IMR-90 (cell line): ENCODE measurements around the gene COA1. TPM values are rescaled to one million over a fixed set of nuclear protein-coding genes. Genes with fewer than 3 reads are reported as not detected.

Source experiments
- ATAC-seq: fragments of 200-7000 bp; cut with Tn5 transposase; 2 replicates; pipeline ENCODE4 v1.9.1; 2020; ENCODE audit warnings: low read depth, mild to moderate bottlenecking, moderate library complexity
- BruUV-seq: library from RNA; stranded (reverse); fragments of 400-500 nt; replicated peaks from 2 replicates; lab custom pipeline; 2021; lab: Mats Ljungman, UMichigan
- CTCF ChIA-PET: fragments of 300-600 bp; formaldehyde crosslinking; extraction: SDS; loops from one replicate; lab custom pipeline; 2021; ENCODE audit warnings: antibody characterized with exemption; lab: Yijun Ruan, JAX
- POLR2A ChIA-PET: fragments of 300-600 bp; sonication (Branson Sonifier 250); formaldehyde crosslinking; loops from one replicate; lab custom pipeline; 2022; ENCODE audit warnings: antibody characterized with exemption; ENCODE audit not compliant: unreplicated experiment; lab: Charles Lee
- DNase-seq: peaks from one replicate; pipeline ENCODE4 v3.0.0; 2013
- H2AFZ ChIP-seq: replicated peaks from 2 replicates; pipeline ENCODE3; 2013; ENCODE audit warnings: low read length, mild to moderate bottlenecking; ENCODE audit not compliant: poor library complexity
- H2AK5ac ChIP-seq: 2 replicates; pipeline ENCODE4 v1.6.1; 2013; ENCODE audit warnings: low read depth, low read length, inconsistent platforms
- H2AK9ac ChIP-seq: replicated peaks from 2 replicates; pipeline ENCODE3; 2013; ENCODE audit warnings: mild to moderate bottlenecking, low read depth, low read length, moderate library complexity; ENCODE audit not compliant: poor library complexity
- H2BK120ac ChIP-seq: 2 replicates; pipeline ENCODE4 v1.6.1; 2013; ENCODE audit warnings: low read depth, low read length, inconsistent platforms
- H2BK15ac ChIP-seq: 3 replicates; pipeline ENCODE4 v1.6.1; 2013; ENCODE audit warnings: low read depth, low read length, inconsistent platforms
- H2BK20ac ChIP-seq: 2 replicates; pipeline ENCODE4 v1.6.1; 2013; ENCODE audit warnings: low read depth, mild to moderate bottlenecking, inconsistent platforms, low read length, moderate library complexity
- H2BK5ac ChIP-seq: 2 replicates; pipeline ENCODE4 v1.6.1; 2013; ENCODE audit warnings: mild to moderate bottlenecking, low read depth, low read length, inconsistent platforms; ENCODE audit not compliant: poor library complexity, severe bottlenecking
- H3K14ac ChIP-seq: replicated peaks from 2 replicates; pipeline ENCODE4 v1.6.1; 2013; ENCODE audit warnings: low read depth, low read length, inconsistent platforms
- H3K18ac ChIP-seq: 2 replicates; pipeline ENCODE4 v1.6.1; 2013; ENCODE audit warnings: low read depth, low read length, control low read depth
- H3K23ac ChIP-seq: 2 replicates; pipeline ENCODE4 v1.6.1; 2013; ENCODE audit warnings: low read depth, low read length, inconsistent platforms
- H3K27ac ChIP-seq: 2 replicates; pipeline ENCODE4 v1.5.1; 2013; ENCODE audit warnings: mild to moderate bottlenecking, control low read depth, low read length; ENCODE audit not compliant: insufficient read depth
- H3K27me3 ChIP-seq: 2 replicates; pipeline ENCODE4 v1.6.1; 2013; ENCODE audit warnings: low read length; ENCODE audit not compliant: control insufficient read depth, insufficient read depth
- H3K36me3 ChIP-seq: 2 replicates; pipeline ENCODE4 v1.6.1; 2013; ENCODE audit warnings: low read length, mixed read lengths; ENCODE audit not compliant: control insufficient read depth, insufficient read depth
- H3K4ac ChIP-seq: 2 replicates; pipeline ENCODE4 v1.6.1; 2013; ENCODE audit warnings: low read depth, low read length, inconsistent platforms
- H3K4me1 ChIP-seq: 2 replicates; pipeline ENCODE4 v1.6.1; 2013; ENCODE audit warnings: low read length, mixed read lengths; ENCODE audit not compliant: control insufficient read depth, insufficient read depth
- H3K4me2 ChIP-seq: 2 replicates; pipeline ENCODE4 v1.6.1; 2013; ENCODE audit warnings: low read depth, mild to moderate bottlenecking, control low read depth, low read length, moderate library complexity
- H3K4me3 ChIP-seq: 2 replicates; pipeline ENCODE4 v1.5.1; 2013; ENCODE audit warnings: low read depth, mild to moderate bottlenecking, control low read depth, low read length, moderate library complexity; ENCODE audit not compliant: insufficient read depth
- H3K56ac ChIP-seq: 2 replicates; pipeline ENCODE4 v1.6.1; 2013; ENCODE audit warnings: low read length, inconsistent platforms; ENCODE audit not compliant: insufficient read depth; ENCODE audit errors: extremely low read depth
- H3K79me1 ChIP-seq, 2 experiments: 2 replicates each; pipeline ENCODE4 v1.6.1; 2013; ENCODE audit warnings: low read length in 2 of 2, inconsistent platforms in 1 of 2, low read depth in 1 of 2
- H3K9ac ChIP-seq: 2 replicates; pipeline ENCODE4 v1.6.1; 2013; ENCODE audit warnings: low read depth, low read length, control low read depth
- H3K9me1 ChIP-seq: 2 replicates; pipeline ENCODE4 v1.6.1; 2013; ENCODE audit warnings: low read length, inconsistent platforms; ENCODE audit not compliant: insufficient read depth
- H3K9me3 ChIP-seq: 2 replicates; pipeline ENCODE4 v1.6.1; 2013; ENCODE audit warnings: low read length; ENCODE audit not compliant: control insufficient read depth, insufficient read depth
- H4K20me1 ChIP-seq: 2 replicates; pipeline ENCODE4 v1.6.1; 2013; ENCODE audit warnings: low read length, inconsistent platforms; ENCODE audit not compliant: insufficient read depth
- H4K5ac ChIP-seq: 2 replicates; pipeline ENCODE4 v1.6.1; 2013; ENCODE audit warnings: mild to moderate bottlenecking, low read depth, low read length, control low read depth
- H4K8ac ChIP-seq, 2 experiments: 2 replicates each; pipeline ENCODE4 v1.6.1; 2013; ENCODE audit warnings: low read depth in 2 of 2, low read length in 2 of 2, control low read depth in 1 of 2, inconsistent platforms in 1 of 2
- H4K91ac ChIP-seq: 2 replicates; pipeline ENCODE4 v1.6.1; 2013; ENCODE audit warnings: low read depth, low read length, inconsistent platforms; ENCODE audit not compliant: insufficient read depth
- SMC3 ChIP-seq: fragments of 150-350 bp; IDR thresholded peaks from 2 replicates; pipeline ENCODE4 v1.6.1; 2016; ENCODE audit warnings: low read depth, mild to moderate bottlenecking, antibody characterized with exemption, low read length, moderate library complexity
- WGBS, 2 experiments: methylation state at CpG; one replicate each; pipeline versions ENCODE4 v1.1.5 to v1.1.7; 2013; ENCODE audit warnings: missing lambda C conversion rate in 2 of 2; ENCODE audit not compliant: insufficient read length in 1 of 2; ENCODE audit errors: extremely low coverage in 2 of 2; 5-methylcytosine and 5-hydroxymethylcytosine counted together
- dilution Hi-C: fragments of 300-500 bp; cut with HindIII; formaldehyde crosslinking; loops from one replicate; pipeline ENCODE4 v1.14.3; 2018; ENCODE audit warnings: low sequenced_read_pairs; ENCODE audit not compliant: unreplicated experiment
- in situ Hi-C: fragments of 300-500 bp; cut with MboI; formaldehyde crosslinking; loops from 3 replicates; pipeline ENCODE4 v1.14.3; 2019; ENCODE audit warnings: low sequenced_read_pairs, inconsistent platforms, mixed read lengths
- intact Hi-C: fragments of 100-400 bp; cut with micrococcal nuclease; formaldehyde crosslinking; loops from 2 replicates; pipeline ENCODE4 v1.10.0; 2022
- polyA plus RNA-seq, 3 experiments: library from polyadenylated mRNA; depleted of rRNA; stranded (reverse); fragments of >200 nt; gene quantifications; 2 replicates each; pipeline ENCODE4 v1.2.3, GENCODE V29; 2012; ENCODE audit warnings: low replicate concordance in 1 of 3
- total RNA-seq: library from RNA; depleted of rRNA; stranded (reverse); fragments of >200 nt; gene quantifications from 2 replicates; pipeline ENCODE4 v1.2.3, GENCODE V29; 2012

Gene COA1
- total and polyA plus RNA-seq, 2 of the 4 experiments (the other 2 are of a cell fraction) = 34.2 to 59.5 TPM

DNA sequence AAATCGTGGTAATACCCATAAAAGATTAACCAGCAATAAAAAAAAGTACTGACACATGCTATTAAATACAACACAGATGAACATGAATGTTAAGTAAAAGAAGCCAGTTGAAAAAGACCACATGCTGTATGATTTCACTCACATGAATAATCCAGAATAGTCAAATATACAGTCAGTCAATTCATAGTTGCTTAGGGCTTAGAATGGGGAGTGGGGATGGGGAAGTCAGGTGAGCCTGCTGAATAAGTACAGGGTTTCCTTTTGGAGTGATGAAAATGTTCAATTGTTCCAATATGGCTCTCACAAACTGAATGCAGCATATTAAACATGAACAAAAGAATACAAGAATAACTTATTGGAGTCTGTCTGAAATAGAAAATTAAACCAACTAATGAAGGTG lies 1.8 kb downstream of the COA1 start:
- H2AFZ ChIP-seq = no peak overlapping the region
- H2AK9ac ChIP-seq = no peak overlapping the region
- no peak overlapping the region for H3K27ac ChIP-seq
- in situ Hi-C loops (loop anchor here (10.0 kb wide), 1 partner anchor 783 kb away; no protein-coding TSS in a partner anchor), dilution Hi-C loops (no loop called here), intact Hi-C loops (no loop called here)
- H2BK120ac ChIP-seq = no peak overlapping the region
- H4K20me1 ChIP-seq = no peaks in the 10 kb centered on the region
- H2AK5ac ChIP-seq = no peak overlapping the region
- ChIA-PET POLR2A (no interaction called here), CTCF (interaction anchor here (0.6 kb wide), 1 partner anchor 89 kb away, joined by 3 read pairs; no protein-coding TSS in a partner anchor)
- H2BK5ac ChIP-seq = no peak overlapping the region
- no peak overlapping the region for H3K4ac ChIP-seq
- H3K36me3 ChIP-seq = no peaks in the 10 kb centered on the region
- no peaks in the 10 kb centered on the region for H3K9me3 ChIP-seq
- no peak overlapping the region for H3K18ac ChIP-seq
- no peak overlapping the region for H3K4me2 ChIP-seq
- no peak overlapping the region for H3K56ac ChIP-seq
- H4K8ac ChIP-seq = no peak overlapping the region
- WGBS, 2 experiments = no CpG with 5 or more reads among the region's 1 CpG
- peaks cover 14 to 33% of the 10 kb centered on the region in 2 experiments for H3K79me1 ChIP-seq
- H2BK20ac ChIP-seq = no peak overlapping the region
- no peak overlapping the region for H4K91ac ChIP-seq
- no TSS peak for BruUV-seq
- no peak overlapping the region for H2BK15ac ChIP-seq
- TF ChIP-seq SMC3 = no peak
- DNase-seq (no peak), ATAC-seq (no peak)
- H3K9me1 ChIP-seq = no peaks in the 10 kb centered on the region
- H3K27me3 ChIP-seq = no peaks in the 10 kb centered on the region
- H3K4me1 ChIP-seq = peaks cover 2% of the 10 kb centered on the region; the same call in 1 of the 2 replicates
- H4K5ac ChIP-seq = no peak overlapping the region
- no peak overlapping the region for H3K14ac ChIP-seq
- H3K9ac ChIP-seq = no peak overlapping the region
- no peak overlapping the region for H3K23ac ChIP-seq
- H3K4me3 ChIP-seq = no peak overlapping the region
